ENCODE results near the gene RABL6. TPM values are rescaled to one million over a fixed set of nuclear protein-coding genes. Genes with fewer than 3 reads are reported as not detected.

The RABL6 gene
- total and polyA plus RNA-seq, 7 donors: 36.0 to 103 (median 55.9) TPM

- Histone ChIP-seq H3K27me3 (no peaks in the 10 kb centered on the region), H3K4me1 (peaks cover 0 to 18% (median 14%) of the 10 kb centered on the region in 4 donors), H3K4me3 (no peak overlapping the region), H3K9me3 (no peaks in the 10 kb centered on the region), H3K27ac (no peak overlapping the region), H3K36me3 (peaks cover 9 to 21% (median 16%) of the 10 kb centered on the region in 4 donors)
- intact Hi-C loops (cut with DNase I): no loop called here
- WGBS, 2 donors: 76 to 86% methylated on average over 19 of the region's 19 CpGs
- DNase-seq: no peak
- no peak for TF ChIP-seq POLR2A (IDR thresholded peaks at IDR 0.05)
These were observed 49.4 kb downstream of the RABL6 start for GRCh38 chr9:136857166-136857565.

- Histone ChIP-seq H3K4me1 (peaks cover 0 to 18% (median 14%) of the 10 kb centered on the region in 4 donors), H3K27ac (peak overlapping the region in 1 of 4 donors; percentile 63), H3K4me3 (no peak overlapping the region), H3K9me3 (no peaks in the 10 kb centered on the region), H3K27me3 (no peaks in the 10 kb centered on the region), H3K36me3 (peaks cover 11 to 27% (median 21%) of the 10 kb centered on the region in 4 donors)
- peak; percentile 62 for DNase-seq
- intact Hi-C loops (cut with DNase I): no loop called here
- WGBS, 2 donors: 31 to 74% methylated on average over 29 of the region's 29 CpGs
- TF ChIP-seq POLR2AphosphoS5 (IDR thresholded peaks at IDR 0.05): no peak
- no peak for TF ChIP-seq CTCF (IDR thresholded peaks at IDR 0.05)
- TF ChIP-seq POLR2A (IDR thresholded peaks at IDR 0.05): no peak
- TF ChIP-seq EP300 (IDR thresholded peaks at IDR 0.05): no peak
These were observed 50.0 kb downstream of the RABL6 start for GRCh38 chr9:136857581-136858412.

- peaks cover 0 to 18% (median 14%) of the 10 kb centered on the region in 4 donors for H3K4me1 ChIP-seq
- H3K4me3 ChIP-seq: no peak overlapping the region
- H3K36me3 ChIP-seq: peaks cover 18 to 34% (median 27%) of the 10 kb centered on the region in 4 donors
- WGBS, 2 donors: 57 to 85% methylated on average over 15 of the region's 15 CpGs
- no peaks in the 10 kb centered on the region for H3K27me3 ChIP-seq
- DNase-seq: peak; percentile 55
- peak overlapping the region in 3 of 4 donors; percentile 63 to 73 (median 71) for H3K27ac ChIP-seq
- TF ChIP-seq POLR2A (IDR thresholded peaks at IDR 0.05): no peak
- no peak for TF ChIP-seq POLR2AphosphoS5 (IDR thresholded peaks at IDR 0.05)
- TF ChIP-seq CTCF (IDR thresholded peaks at IDR 0.05): no peak
- no peak for TF ChIP-seq EP300 (IDR thresholded peaks at IDR 0.05)
- H3K9me3 ChIP-seq: no peaks in the 10 kb centered on the region
- intact Hi-C loops (cut with DNase I): no loop called here
These were observed 50.7 kb downstream of the RABL6 start for GRCh38 chr9:136858452-136858843.

GRCh38 chr9:136858844-136859757 lies 51.4 kb downstream of the RABL6 start:
- H3K4me3 ChIP-seq: no peak overlapping the region
- H3K27ac ChIP-seq: peak overlapping the region; percentile 32 to 73 (median 67)
- peaks cover 0 to 23% (median 14%) of the 10 kb centered on the region in 4 donors for H3K4me1 ChIP-seq
- H3K27me3 ChIP-seq: no peaks in the 10 kb centered on the region
- peaks cover 21 to 40% (median 31%) of the 10 kb centered on the region in 4 donors for H3K36me3 ChIP-seq
- intact Hi-C loops (cut with DNase I): no loop called here
- TF ChIP-seq POLR2AphosphoS5 (IDR thresholded peaks at IDR 0.05): no peak
- TF ChIP-seq POLR2A (IDR thresholded peaks at IDR 0.05): no peak
- no peak for TF ChIP-seq CTCF (IDR thresholded peaks at IDR 0.05)
- no peak for TF ChIP-seq EP300 (IDR thresholded peaks at IDR 0.05)
- no peaks in the 10 kb centered on the region for H3K9me3 ChIP-seq
- 19 to 71% methylated on average over 20 of the region's 20 CpGs for WGBS, 2 donors
- DNase-seq: peak; percentile 87

GRCh38 chr9:136860529-136860928 lies 52.8 kb downstream of the RABL6 start:
- intact Hi-C loops (cut with DNase I): no loop called here
- no peaks in the 10 kb centered on the region for H3K27me3 ChIP-seq
- H3K9me3 ChIP-seq: no peaks in the 10 kb centered on the region
- 62 to 81% methylated on average over 9 of the region's 9 CpGs for WGBS, 2 donors
- no peak overlapping the region for H3K4me3 ChIP-seq
- peaks cover 21 to 40% (median 31%) of the 10 kb centered on the region in 4 donors for H3K36me3 ChIP-seq
- no peak for DNase-seq
- no peak overlapping the region for H3K27ac ChIP-seq
- peaks cover 0 to 37% (median 28%) of the 10 kb centered on the region in 4 donors for H3K4me1 ChIP-seq
- TF ChIP-seq CTCF (IDR thresholded peaks at IDR 0.05): no peak
- TF ChIP-seq EP300 (IDR thresholded peaks at IDR 0.05): no peak
- TF ChIP-seq POLR2A (IDR thresholded peaks at IDR 0.05): no peak
- TF ChIP-seq POLR2AphosphoS5 (IDR thresholded peaks at IDR 0.05): no peak
